ENCODE measurements around the gene CHKA.

Gene CHKA

DNA sequence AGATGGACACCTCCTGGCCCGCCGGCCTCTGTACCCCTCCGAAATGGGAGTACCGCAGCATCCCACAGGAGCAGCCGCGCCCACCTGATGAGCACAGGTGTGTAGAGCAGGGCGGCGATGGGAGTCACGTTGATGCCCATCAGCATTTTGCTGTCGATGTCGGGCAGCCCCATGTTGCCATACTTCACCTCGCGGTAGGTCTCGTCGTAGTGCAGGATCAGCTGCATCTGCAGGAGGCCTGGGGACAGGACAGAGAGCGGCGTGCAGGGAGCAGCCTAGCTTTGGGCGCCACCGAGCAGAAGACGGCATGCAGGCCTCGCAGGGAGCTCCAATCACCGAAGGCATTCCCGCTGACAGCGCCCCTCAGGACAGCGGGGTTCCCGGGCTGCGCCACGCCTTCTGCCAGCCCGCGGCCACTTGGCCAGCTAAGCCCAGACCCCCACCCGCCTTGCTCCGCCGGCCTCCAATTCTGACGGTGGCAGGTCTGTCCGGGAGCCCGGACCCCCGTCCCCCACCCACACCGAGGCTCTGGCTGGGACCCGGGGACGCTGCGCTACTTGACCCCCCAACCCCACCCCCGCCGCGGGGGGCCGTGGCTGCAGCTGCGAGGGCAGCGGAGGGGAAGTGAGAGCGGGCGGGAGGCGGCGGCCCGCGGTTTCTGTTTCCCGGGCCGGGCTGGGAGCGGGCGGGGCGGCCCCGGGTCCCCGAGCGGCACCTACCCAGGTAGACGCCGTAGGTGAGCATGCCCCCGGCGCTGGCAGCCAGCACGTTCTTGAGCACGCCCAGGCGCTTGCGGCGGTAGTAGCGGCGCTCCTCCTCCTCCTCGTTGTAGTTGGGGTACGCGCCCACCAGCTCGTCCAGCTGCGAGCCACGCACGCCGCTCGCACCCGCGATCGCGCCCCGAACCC, 118.0 kb downstream of the CHKA start:
- peak; percentile 74 for DNase-seq (ENCODE audit: extremely low read depth, insufficient read length)
- TF ChIP-seq, protein P1, sequence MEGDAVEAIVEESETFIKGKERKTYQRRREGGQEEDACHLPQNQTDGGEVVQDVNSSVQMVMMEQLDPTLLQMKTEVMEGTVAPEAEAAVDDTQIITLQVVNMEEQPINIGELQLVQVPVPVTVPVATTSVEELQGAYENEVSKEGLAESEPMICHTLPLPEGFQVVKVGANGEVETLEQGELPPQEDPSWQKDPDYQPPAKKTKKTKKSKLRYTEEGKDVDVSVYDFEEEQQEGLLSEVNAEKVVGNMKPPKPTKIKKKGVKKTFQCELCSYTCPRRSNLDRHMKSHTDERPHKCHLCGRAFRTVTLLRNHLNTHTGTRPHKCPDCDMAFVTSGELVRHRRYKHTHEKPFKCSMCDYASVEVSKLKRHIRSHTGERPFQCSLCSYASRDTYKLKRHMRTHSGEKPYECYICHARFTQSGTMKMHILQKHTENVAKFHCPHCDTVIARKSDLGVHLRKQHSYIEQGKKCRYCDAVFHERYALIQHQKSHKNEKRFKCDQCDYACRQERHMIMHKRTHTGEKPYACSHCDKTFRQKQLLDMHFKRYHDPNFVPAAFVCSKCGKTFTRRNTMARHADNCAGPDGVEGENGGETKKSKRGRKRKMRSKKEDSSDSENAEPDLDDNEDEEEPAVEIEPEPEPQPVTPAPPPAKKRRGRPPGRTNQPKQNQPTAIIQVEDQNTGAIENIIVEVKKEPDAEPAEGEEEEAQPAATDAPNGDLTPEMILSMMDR (IDR thresholded peaks at IDR 0.05; ENCODE audit: insufficient read depth, low read length, poor library complexity, severe bottlenecking): no peak
- Histone ChIP-seq H3K36me3 (ENCODE audit: control insufficient read depth, insufficient read depth, low read length) (peaks cover 2% of the 10 kb centered on the region), H3K4me3 (replicated peaks; ENCODE audit: low read depth, low read length) (peak overlapping the region; percentile 67), H3K27me3 (replicated peaks; ENCODE audit: control insufficient read depth, insufficient read depth, low read length) (no peaks in the 10 kb centered on the region)
